MM.1S (cell line): ENCODE measurements around the gene HAND1.

Experiments
- CTCF ChIP-seq: fragments of 300-600 bp; sonication (generic); IDR thresholded peaks from 2 replicates; pipeline ENCODE4 v1.5.1; 2016; ENCODE audit warnings: antibody characterized with exemption, low read length, mixed read lengths
- EZH2 ChIP-seq: fragments of 300-600 bp; sonication (generic); optimal IDR thresholded peaks from 2 replicates; pipeline ENCODE3; 2017; ENCODE audit warnings: low read depth, mild to moderate bottlenecking, antibody characterized with exemption, low read length, mixed read lengths

GRCh38 chr5:154523104-154523503, 45.1 kb upstream of the HAND1 start:
- TF ChIP-seq CTCF (no peak), EZH2 (no peak)
